Activated B cell treated with CpG ODN at 0.5 μM for 24 hours (primary cell): ENCODE measurements around the gene CC2D1A. TPM values are rescaled to one million over a fixed set of nuclear protein-coding genes. Genes with fewer than 3 reads are reported as not detected.
"Not testable (repeated sequence)": the region's sequence is repeated elsewhere in the genome, so short reads cannot be mapped to it uniquely, and the experiment has no call there.

Experiments
- ATAC-seq: fragments of 200-7000 bp; cut with Tn5 transposase; one replicate; pipeline ENCODE4 v1.10.0; 2021; ENCODE audit warnings: low read depth, mild to moderate bottlenecking, moderate library complexity
- CTCF ChIA-PET: fragments of 350-600 bp; sonication (Branson Sonifier 250); formaldehyde crosslinking; loops from one replicate; lab custom pipeline; 2021; ENCODE audit warnings: antibody characterized with exemption; lab: Charles Lee
- POLR2A ChIA-PET: fragments of 350-600 bp; sonication (Branson Sonifier 250); formaldehyde crosslinking; loops from one replicate; lab custom pipeline; 2021; ENCODE audit warnings: antibody characterized with exemption; lab: Charles Lee
- DNase-seq: peaks from one replicate; pipeline ENCODE4 v3.0.0; 2022
- H3K27ac Mint-ChIP-seq: one replicate; pipeline ENCODE4 v1.8.0; 2020; ENCODE audit warnings: mixed read lengths
- H3K27me3 Mint-ChIP-seq: one replicate; pipeline ENCODE4 v1.8.0; 2021; ENCODE audit warnings: mixed read lengths
- H3K36me3 Mint-ChIP-seq: one replicate; pipeline ENCODE4 v1.8.0; 2021; ENCODE audit warnings: low read depth, mixed read lengths
- H3K4me1 Mint-ChIP-seq: one replicate; pipeline ENCODE4 v1.8.0; 2021; ENCODE audit warnings: mixed read lengths
- H3K4me3 Mint-ChIP-seq: one replicate; pipeline ENCODE4 v1.8.0; 2020; ENCODE audit warnings: mild to moderate bottlenecking, mixed read lengths
- H3K9me3 Mint-ChIP-seq: one replicate; pipeline ENCODE4 v1.8.0; 2020; ENCODE audit warnings: mixed read lengths
- CTCF ChIP-seq: fragments of 200-600 bp; IDR thresholded peaks from one replicate; pipeline ENCODE4 v1.8.0; 2022; ENCODE audit warnings: antibody characterized with exemption, mild to moderate bottlenecking
- intact Hi-C: fragments of 100-400 bp; cut with micrococcal nuclease; formaldehyde crosslinking; loops from one replicate; pipeline ENCODE4 v1.15.1; 2024
- total RNA-seq: library from RNA; stranded (reverse); gene quantifications from 2 replicates; pipeline ENCODE4 v1.2.3, GENCODE V29; 2022

CC2D1A gene
- total RNA-seq, 1 donor from 2014 or later = 35.6 TPM

- no peaks in the 10 kb centered on the region for H3K9me3 Mint-ChIP-seq
- DNase-seq (no peak), ATAC-seq (no peak)
- no peak overlapping the region for H3K4me3 Mint-ChIP-seq
- H3K27me3 Mint-ChIP-seq = no peaks in the 10 kb centered on the region
- intact Hi-C loops = no loop called here
- no peak for TF ChIP-seq CTCF
- ChIA-PET CTCF (no interaction called here), POLR2A (no interaction called here)
- peaks cover 53% of the 10 kb centered on the region for H3K36me3 Mint-ChIP-seq
- H3K27ac Mint-ChIP-seq = no peak overlapping the region
- no peaks in the 10 kb centered on the region for H3K4me1 Mint-ChIP-seq
These were observed 62.5 kb downstream of the CC2D1A start for GRCh38 chr19:13968383-13968935.

GRCh38 chr19:13968999-13969398 is 63.0 kb downstream of the CC2D1A start:
- Mint-ChIP-seq H3K9me3 (no peaks in the 10 kb centered on the region), H3K27me3 (no peaks in the 10 kb centered on the region), H3K4me3 (no peak overlapping the region), H3K27ac (no peak overlapping the region), H3K4me1 (peaks cover 1% of the 10 kb centered on the region), H3K36me3 (peaks cover 55% of the 10 kb centered on the region)
- ChIA-PET CTCF (no interaction called here), POLR2A (interaction anchor here (0.7 kb wide), 1 partner anchor 16 kb away, joined by 4 read pairs; no protein-coding TSS in a partner anchor)
- TF ChIP-seq CTCF = no peak
- ATAC-seq (no peak), DNase-seq (no peak)
- intact Hi-C loops = no loop called here

- Mint-ChIP-seq H3K27ac (no peak overlapping the region), H3K27me3 (no peaks in the 10 kb centered on the region), H3K36me3 (peaks cover 56% of the 10 kb centered on the region), H3K4me1 (peaks cover 3% of the 10 kb centered on the region), H3K9me3 (no peaks in the 10 kb centered on the region), H3K4me3 (no peak overlapping the region)
- DNase-seq (no peak), ATAC-seq (no peak)
- TF ChIP-seq CTCF = no peak
- ChIA-PET POLR2A (no interaction called here), CTCF (no interaction called here)
- intact Hi-C loops = no loop called here
These were observed 63.9 kb downstream of the CC2D1A start for GRCh38 chr19:13969897-13970296.

GRCh38 chr19:13971868-13972267 is 65.9 kb downstream of the CC2D1A start:
- intact Hi-C loops, H3K27me3 Mint-ChIP-seq, DNase-seq, H3K9me3 Mint-ChIP-seq, H3K27ac Mint-ChIP-seq, H3K4me3 Mint-ChIP-seq, ATAC-seq, H3K4me1 Mint-ChIP-seq: not testable (repeated sequence)
- ChIA-PET CTCF (interaction anchor here (0.6 kb wide), 1 partner anchor 322 kb away, joined by 3 read pairs; no protein-coding TSS in a partner anchor), POLR2A (interaction anchor here (0.7 kb wide), 2 partner anchors 11 to 248 kb away, joined by 3 read pairs; no protein-coding TSS in a partner anchor)
- peaks cover 58% of the 10 kb centered on the region for H3K36me3 Mint-ChIP-seq

GRCh38 chr19:13972368-13973155 is 66.6 kb downstream of the CC2D1A start:
- Mint-ChIP-seq H3K9me3 (no peaks in the 10 kb centered on the region), H3K4me1 (peaks cover 3% of the 10 kb centered on the region), H3K36me3 (peaks cover 52% of the 10 kb centered on the region), H3K27me3 (no peaks in the 10 kb centered on the region), H3K27ac (no peak overlapping the region), H3K4me3 (no peak overlapping the region)
- intact Hi-C loops = no loop called here
- TF ChIP-seq CTCF = no peak
- DNase-seq (no peak), ATAC-seq (no peak)
- ChIA-PET POLR2A (no interaction called here), CTCF (interaction anchor here (0.6 kb wide), 1 partner anchor 321 kb away, joined by 3 read pairs; no protein-coding TSS in a partner anchor)

GRCh38 chr19:13973479-13973878 is 67.5 kb downstream of the CC2D1A start:
- DNase-seq, POLR2A ChIA-PET, H3K9me3 Mint-ChIP-seq, ATAC-seq, CTCF ChIA-PET, H3K4me3 Mint-ChIP-seq, H3K27me3 Mint-ChIP-seq, H3K27ac Mint-ChIP-seq, H3K4me1 Mint-ChIP-seq, intact Hi-C loops: not testable (repeated sequence)
- peaks cover 44% of the 10 kb centered on the region for H3K36me3 Mint-ChIP-seq
